ENCODE measurements around the gene WDR91. TPM values are rescaled to one million over a fixed set of nuclear protein-coding genes. Genes with fewer than 3 reads are reported as not detected.

WDR91 gene
- polyA plus RNA-seq, 2 of the 4 experiments (the other 2 are of a cell fraction), result 5.1 to 5.3 TPM

- POLR2A ChIA-PET, result no interaction called here
- DNase-seq (ENCODE audit: low read depth in 1 of 2, low spot score in 1 of 2) (no peak), FAIRE-seq (no peak), ATAC-seq (no peak)
- no peaks in the 10 kb centered on the region for H3K9me3 ChIP-seq
- CTCF ChIA-PET, result interaction anchor here (4.3 kb wide), 1 partner anchor 12 kb away, joined by 26 read pairs; the partner anchor contains the start of gene CYREN
- H3K27ac ChIP-seq, result no peak overlapping the region
- no peak for TF ChIP-seq SMC3 (IDR thresholded peaks at IDR 0.05)
- TF ChIP-seq ZC3H11A (IDR thresholded peaks at IDR 0.05), result no peak
- TF ChIP-seq, protein P1, sequence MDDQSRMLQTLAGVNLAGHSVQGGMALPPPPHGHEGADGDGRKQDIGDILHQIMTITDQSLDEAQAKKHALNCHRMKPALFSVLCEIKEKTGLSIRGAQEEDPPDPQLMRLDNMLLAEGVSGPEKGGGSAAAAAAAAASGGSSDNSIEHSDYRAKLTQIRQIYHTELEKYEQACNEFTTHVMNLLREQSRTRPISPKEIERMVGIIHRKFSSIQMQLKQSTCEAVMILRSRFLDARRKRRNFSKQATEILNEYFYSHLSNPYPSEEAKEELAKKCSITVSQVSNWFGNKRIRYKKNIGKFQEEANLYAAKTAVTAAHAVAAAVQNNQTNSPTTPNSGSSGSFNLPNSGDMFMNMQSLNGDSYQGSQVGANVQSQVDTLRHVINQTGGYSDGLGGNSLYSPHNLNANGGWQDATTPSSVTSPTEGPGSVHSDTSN (IDR thresholded peaks at IDR 0.05), result no peak
- TF ChIP-seq POLR2A (IDR thresholded peaks at IDR 0.05; ENCODE audit: low read length), result no peak
- TF ChIP-seq, protein P2, sequence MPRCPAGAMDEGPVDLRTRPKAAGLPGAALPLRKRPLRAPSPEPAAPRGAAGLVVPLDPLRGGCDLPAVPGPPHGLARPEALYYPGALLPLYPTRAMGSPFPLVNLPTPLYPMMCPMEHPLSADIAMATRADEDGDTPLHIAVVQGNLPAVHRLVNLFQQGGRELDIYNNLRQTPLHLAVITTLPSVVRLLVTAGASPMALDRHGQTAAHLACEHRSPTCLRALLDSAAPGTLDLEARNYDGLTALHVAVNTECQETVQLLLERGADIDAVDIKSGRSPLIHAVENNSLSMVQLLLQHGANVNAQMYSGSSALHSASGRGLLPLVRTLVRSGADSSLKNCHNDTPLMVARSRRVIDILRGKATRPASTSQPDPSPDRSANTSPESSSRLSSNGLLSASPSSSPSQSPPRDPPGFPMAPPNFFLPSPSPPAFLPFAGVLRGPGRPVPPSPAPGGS (IDR thresholded peaks at IDR 0.05), result no peak
- TF ChIP-seq MAX (IDR thresholded peaks at IDR 0.05), result no peak
- no peak for TF ChIP-seq MYC (IDR thresholded peaks at IDR 0.05; ENCODE audit: borderline replicate concordance, low read length)
- no peak for TF ChIP-seq FOSB (CRISPR knock-in tag; IDR thresholded peaks at IDR 0.05)
- TF ChIP-seq NR3C1 (IDR thresholded peaks at IDR 0.05), result no peak
- no peak for TF ChIP-seq MAZ (IDR thresholded peaks at IDR 0.05; ENCODE audit: borderline replicate concordance, low read depth, low read length)
- 94% methylated on average over 31 of the region's 31 CpGs for WGBS (ENCODE audit: missing lambda C conversion rate)
- no peak overlapping the region for H3K4me3 ChIP-seq
- peaks cover 5% of the 10 kb centered on the region for H3K4me1 ChIP-seq
- H3K4me2 ChIP-seq, result no peak overlapping the region
These were observed 29.2 kb downstream of the WDR91 start for GRCh38 chr7:135181929-135182678.

DNA sequence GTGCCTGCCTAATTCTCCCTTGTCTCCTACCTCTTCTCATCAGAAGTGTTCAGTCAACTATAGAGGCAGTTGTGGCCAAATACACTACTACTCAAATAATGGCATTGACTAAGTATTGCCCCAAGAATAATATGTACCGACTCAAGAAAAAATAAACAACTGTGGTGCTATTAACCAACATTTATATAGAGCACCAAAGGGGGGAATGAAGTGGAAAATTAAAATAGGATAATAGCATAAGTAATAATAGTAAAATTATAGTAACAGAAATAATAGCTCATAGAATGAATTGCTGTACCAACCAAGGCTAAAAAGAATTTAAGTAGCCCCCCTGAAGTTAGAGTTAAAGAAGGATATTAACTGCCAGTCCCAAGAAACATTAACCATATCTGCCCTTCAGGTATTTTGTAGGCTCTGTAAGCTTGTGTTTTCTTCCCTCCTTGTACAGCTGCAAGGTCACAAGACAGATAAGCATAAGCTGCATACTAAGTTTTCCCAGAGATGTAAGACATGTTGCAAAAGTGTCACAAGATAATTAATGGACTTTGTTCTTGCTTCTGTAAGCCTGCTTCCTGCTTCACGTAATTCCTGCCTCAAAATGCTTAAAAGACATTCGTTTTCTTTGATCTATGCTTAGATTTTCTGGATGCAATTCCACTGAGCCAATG, 29.9 kb downstream of the WDR91 start:
- Histone ChIP-seq H3K9me3 (no peaks in the 10 kb centered on the region), H3K4me2 (no peak overlapping the region), H3K27ac (no peak overlapping the region), H3K4me1 (peaks cover 12% of the 10 kb centered on the region), H3K4me3 (no peak overlapping the region)
- ChIA-PET CTCF (interaction anchor here (4.3 kb wide), 1 partner anchor 11 kb away, joined by 26 read pairs; the partner anchor contains the start of gene CYREN), POLR2A (interaction anchor here (1.8 kb wide), 1 partner anchor 10 kb away, joined by 6 read pairs; no protein-coding TSS in a partner anchor)
- TF ChIP-seq CHD4 (IDR thresholded peaks at IDR 0.05; ENCODE audit: borderline replicate concordance) (no peak), HOXB5 (CRISPR knock-in tag; IDR thresholded peaks at IDR 0.05) (no peak), HOXA7 (CRISPR knock-in tag; IDR thresholded peaks at IDR 0.05) (no peak), EHMT2 (IDR thresholded peaks at IDR 0.05; ENCODE audit: low read depth) (no peak)
- WGBS (ENCODE audit: missing lambda C conversion rate), result 49% methylated on average over 3 of the region's 3 CpGs
- no peak for ATAC-seq
- FAIRE-seq, result no peak
- no peak for DNase-seq (ENCODE audit: low read depth in 1 of 2, low spot score in 1 of 2)

DNA sequence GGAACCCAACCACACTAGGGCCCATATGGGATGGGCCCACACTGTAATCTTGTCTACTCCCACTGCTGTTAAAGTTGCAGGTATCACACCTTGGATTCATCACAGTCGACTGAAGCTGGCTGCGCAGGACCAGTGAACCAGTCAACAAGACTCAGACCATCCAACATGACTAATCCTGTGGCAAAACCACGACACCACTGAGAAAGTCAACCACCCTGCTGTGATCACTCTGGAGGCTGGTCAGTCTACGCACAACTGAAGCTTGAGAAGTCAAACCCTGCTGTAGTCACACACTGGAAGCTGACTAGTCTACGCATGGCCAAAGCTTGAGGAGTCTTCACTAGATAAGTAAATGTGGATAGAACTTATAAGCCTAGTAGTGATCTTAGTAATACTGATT, 31.2 kb downstream of the WDR91 start:
- ATAC-seq, result no peak
- CTCF ChIA-PET, result interaction anchor here (4.3 kb wide), 1 partner anchor 10 kb away, joined by 26 read pairs; the partner anchor contains the start of gene CYREN
- WGBS (ENCODE audit: missing lambda C conversion rate), result 84% methylated on average over 5 of the region's 5 CpGs

More for the DNA sequence above, 31.2 kb downstream of the WDR91 start:
- POLR2A ChIA-PET, result interaction anchor here (1.8 kb wide), 1 partner anchor 9 kb away, joined by 6 read pairs; no protein-coding TSS in a partner anchor
- TF ChIP-seq ZC3H11A (IDR thresholded peaks at IDR 0.05) (no peak), BHLHE40 (IDR thresholded peaks at IDR 0.05; ENCODE audit: low read depth, low read length) (no peak), E2F6 (IDR thresholded peaks at IDR 0.05; ENCODE audit: borderline replicate concordance, low read depth) (no peak), MAFK (IDR thresholded peaks at IDR 0.05; ENCODE audit: partially characterized antibody) (no peak), TP53 (CRISPR knock-in tag; IDR thresholded peaks at IDR 0.05) (no peak)
- TF ChIP-seq, protein P3, sequence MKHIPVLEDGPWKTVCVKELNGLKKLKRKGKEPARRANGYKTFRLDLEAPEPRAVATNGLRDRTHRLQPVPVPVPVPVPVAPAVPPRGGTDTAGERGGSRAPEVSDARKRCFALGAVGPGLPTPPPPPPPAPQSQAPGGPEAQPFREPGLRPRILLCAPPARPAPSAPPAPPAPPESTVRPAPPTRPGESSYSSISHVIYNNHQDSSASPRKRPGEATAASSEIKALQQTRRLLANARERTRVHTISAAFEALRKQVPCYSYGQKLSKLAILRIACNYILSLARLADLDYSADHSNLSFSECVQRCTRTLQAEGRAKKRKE (CRISPR knock-in tag; IDR thresholded peaks at IDR 0.05; ENCODE audit: low read depth), result no peak
- H3K4me3 ChIP-seq, result no peak overlapping the region
- FAIRE-seq, result no peak
- no peak for DNase-seq (ENCODE audit: low read depth in 1 of 2, low spot score in 1 of 2)
- no peaks in the 10 kb centered on the region for H3K9me3 ChIP-seq
- H3K4me1 ChIP-seq, result peaks cover 14% of the 10 kb centered on the region
- H3K4me2 ChIP-seq, result no peak overlapping the region
- H3K27ac ChIP-seq, result no peak overlapping the region
